HepG2 (cell line): ENCODE data around the gene TST. TPM values are rescaled to one million over a fixed set of nuclear protein-coding genes. Genes with fewer than 3 reads are reported as not detected.

Experiments
- ATM ChIP-seq: fragments of 450-650 bp; IDR thresholded peaks from 2 replicates; pipeline ENCODE4 v1.7.1; 2017; ENCODE audit warnings: mild to moderate bottlenecking, borderline replicate concordance
- CREB1 ChIP-seq, 2 experiments: fragments of 450-650 bp in 1 of 2; IDR thresholded peaks; 2 replicates each; pipeline ENCODE4 v1.6.1; 2016 to 2017; ENCODE audit warnings: control low read depth in 1 of 2, mild to moderate bottlenecking in 1 of 2, missing compliant biosample characterization in 1 of 2, missing genetic modification characterization in 1 of 2
- ETV5 ChIP-seq: IDR thresholded peaks from 2 replicates; pipeline ENCODE4 v1.6.1; 2018; ENCODE audit warnings: missing biosample characterization, missing genetic modification reagents, inconsistent platforms, borderline replicate concordance
- NR2F6 ChIP-seq, 2 experiments: IDR thresholded peaks; 2 replicates each; pipeline ENCODE4 v1.6.1; 2016; ENCODE audit warnings: antibody characterized with exemption in 1 of 2, mild to moderate bottlenecking in 1 of 2
- POLR2AphosphoS2 ChIP-seq: IDR thresholded peaks from 2 replicates; pipeline ENCODE4 v1.6.1; 2011; ENCODE audit warnings: low read depth, low read length, improper control_type of control experiment
- RBM22 ChIP-seq: fragments of 200-400 bp; formaldehyde crosslinking; optimal IDR thresholded peaks from 2 replicates; pipeline ENCODE3; 2017; ENCODE audit warnings: mild to moderate bottlenecking, low read length, moderate library complexity
- RFX1 ChIP-seq: fragments of 450-650 bp; IDR thresholded peaks from 2 replicates; pipeline ENCODE4 v1.6.1; 2017
- THAP9 ChIP-seq: sonication (generic); formaldehyde crosslinking; IDR thresholded peaks from 2 replicates; pipeline ENCODE4; 2020; ENCODE audit warnings: missing genetic modification reagents, mild to moderate bottlenecking, borderline replicate concordance
- TMF1 ChIP-seq: sonication (generic); formaldehyde crosslinking; IDR thresholded peaks from 2 replicates; pipeline ENCODE4 v1.8.1; 2022; ENCODE audit warnings: low read depth, missing genetic modification reagents
- TSC22D2 ChIP-seq: sonication (generic); formaldehyde crosslinking; IDR thresholded peaks from 2 replicates; pipeline ENCODE4 v1.5.1; 2020; ENCODE audit warnings: missing genetic modification reagents, mild to moderate bottlenecking, borderline replicate concordance
- ZFP82 ChIP-seq: sonication (generic); formaldehyde crosslinking; IDR thresholded peaks from 2 replicates; pipeline ENCODE4 v1.5.1; 2020; ENCODE audit warnings: mild to moderate bottlenecking, missing genetic modification reagents, borderline replicate concordance
- ZMYM2 ChIP-seq: sonication (generic); formaldehyde crosslinking; IDR thresholded peaks from 2 replicates; pipeline ENCODE4 v1.8.0; 2022; ENCODE audit warnings: mild to moderate bottlenecking, missing genetic modification reagents
- ZNF101 ChIP-seq: sonication (generic); formaldehyde crosslinking; IDR thresholded peaks from 2 replicates; pipeline ENCODE4 v1.4.0; 2020; ENCODE audit warnings: mild to moderate bottlenecking, low read depth, missing genetic modification reagents, borderline replicate concordance
- ZNF468 ChIP-seq: sonication (generic); formaldehyde crosslinking; IDR thresholded peaks from 2 replicates; pipeline ENCODE4 v1.8.0; 2022; ENCODE audit warnings: mild to moderate bottlenecking, moderate library complexity, missing genetic modification reagents
- ZNF496 ChIP-seq: sonication (generic); formaldehyde crosslinking; IDR thresholded peaks from 2 replicates; pipeline ENCODE4 v1.8.1; 2023; ENCODE audit warnings: mild to moderate bottlenecking, moderate library complexity, missing genetic modification reagents; ENCODE audit not compliant: insufficient replicate concordance
- ZNF564 ChIP-seq: sonication (generic); formaldehyde crosslinking; IDR thresholded peaks from 2 replicates; pipeline ENCODE4 v1.8.1; 2023; ENCODE audit warnings: mild to moderate bottlenecking, missing genetic modification reagents
- ZNF747 ChIP-seq: sonication (generic); formaldehyde crosslinking; IDR thresholded peaks from 2 replicates; pipeline ENCODE4 v1.8.1; 2023; ENCODE audit warnings: missing genetic modification reagents, mild to moderate bottlenecking, borderline replicate concordance
- ZSCAN22 ChIP-seq: sonication (generic); formaldehyde crosslinking; IDR thresholded peaks from 2 replicates; pipeline ENCODE4 v1.4.0; 2020; ENCODE audit warnings: mild to moderate bottlenecking, missing genetic modification reagents
- polyA plus RNA-seq, 8 experiments: library from polyadenylated mRNA; depleted of rRNA in 3 of 8; stranded (reverse) in 7 of 8; unstranded in 1 of 8; fragments of >200 nt; fragmentation: Illumina TruSeq in 4 of 8; extraction: Trizol in 4 of 8; gene quantifications; 2 replicates each; pipeline versions ENCODE4 v1.2.1 to v1.2.3, GENCODE V29; 2011 to 2016; ENCODE audit warnings: low read depth in 4 of 8, missing spikeins in 1 of 8, mixed read lengths in 1 of 8; ENCODE audit not compliant: insufficient read depth in 1 of 8
- total RNA-seq, 5 experiments: library from RNA; depleted of rRNA; stranded (reverse); fragments of >200 nt; fragmentation: Illumina TruSeq; extraction: Trizol; gene quantifications; 2 replicates each; pipeline ENCODE4 v1.2.3, GENCODE V29; 2016; ENCODE audit warnings: low read depth in 1 of 5
- TF ChIP-seq, protein P1 (sequence below): sonication (generic); formaldehyde crosslinking; IDR thresholded peaks from 2 replicates; pipeline ENCODE4 v1.5.0; 2020; ENCODE audit warnings: mild to moderate bottlenecking, missing genetic modification reagents, borderline replicate concordance
- TF ChIP-seq, protein P2 (sequence below): sonication (generic); formaldehyde crosslinking; IDR thresholded peaks from 2 replicates; pipeline ENCODE4 v1.8.0; 2022; ENCODE audit warnings: mild to moderate bottlenecking, missing genetic modification reagents, moderate library complexity

Gene TST
- total and polyA plus RNA-seq, 2 of the 13 experiments (the other 11 are each of a cell fraction or from before 2014, with no cell fraction given) = 44.6 to 63.6 TPM

GRCh38 chr22:37032535-37033460 lies 13.6 kb upstream of the TST start (continued):
- TF ChIP-seq ETV5 (CRISPR knock-in tag) (peak; percentile 100), ZNF496 (CRISPR knock-in tag) (no peak), POLR2AphosphoS2 (no peak), ZNF468 (CRISPR knock-in tag) (no peak), ATM (no peak), RFX1 (no peak), ZFP82 (CRISPR knock-in tag) (peak; percentile 71), ZMYM2 (CRISPR knock-in tag) (peak; percentile 100), ZSCAN22 (CRISPR knock-in tag) (no peak), ZNF101 (no peak), THAP9 (CRISPR knock-in tag) (peak; percentile 48; the same call in 1 of the 2 replicates), ZNF564 (no peak), TSC22D2 (CRISPR knock-in tag) (0 out of 2 replicates have a peak, but pooled peaks have one; percentile 37), NR2F6 (IDR thresholded peaks at IDR 0.05) (peak; percentile 96), NR2F6 (CRISPR knock-in tag; IDR thresholded peaks at IDR 0.05) (peak; percentile 95), RBM22 (peak; percentile 0), CREB1 (IDR thresholded peaks at IDR 0.05) (0 out of 2 replicates have a peak, but pooled peaks have one; percentile 16), CREB1 (CRISPR knock-in tag; IDR thresholded peaks at IDR 0.05) (peak; percentile 84), ZNF747 (CRISPR knock-in tag) (peak; percentile 94), TMF1 (CRISPR knock-in tag) (peak; percentile 40; the same call in 1 of the 2 replicates)
- TF ChIP-seq, protein P1, sequence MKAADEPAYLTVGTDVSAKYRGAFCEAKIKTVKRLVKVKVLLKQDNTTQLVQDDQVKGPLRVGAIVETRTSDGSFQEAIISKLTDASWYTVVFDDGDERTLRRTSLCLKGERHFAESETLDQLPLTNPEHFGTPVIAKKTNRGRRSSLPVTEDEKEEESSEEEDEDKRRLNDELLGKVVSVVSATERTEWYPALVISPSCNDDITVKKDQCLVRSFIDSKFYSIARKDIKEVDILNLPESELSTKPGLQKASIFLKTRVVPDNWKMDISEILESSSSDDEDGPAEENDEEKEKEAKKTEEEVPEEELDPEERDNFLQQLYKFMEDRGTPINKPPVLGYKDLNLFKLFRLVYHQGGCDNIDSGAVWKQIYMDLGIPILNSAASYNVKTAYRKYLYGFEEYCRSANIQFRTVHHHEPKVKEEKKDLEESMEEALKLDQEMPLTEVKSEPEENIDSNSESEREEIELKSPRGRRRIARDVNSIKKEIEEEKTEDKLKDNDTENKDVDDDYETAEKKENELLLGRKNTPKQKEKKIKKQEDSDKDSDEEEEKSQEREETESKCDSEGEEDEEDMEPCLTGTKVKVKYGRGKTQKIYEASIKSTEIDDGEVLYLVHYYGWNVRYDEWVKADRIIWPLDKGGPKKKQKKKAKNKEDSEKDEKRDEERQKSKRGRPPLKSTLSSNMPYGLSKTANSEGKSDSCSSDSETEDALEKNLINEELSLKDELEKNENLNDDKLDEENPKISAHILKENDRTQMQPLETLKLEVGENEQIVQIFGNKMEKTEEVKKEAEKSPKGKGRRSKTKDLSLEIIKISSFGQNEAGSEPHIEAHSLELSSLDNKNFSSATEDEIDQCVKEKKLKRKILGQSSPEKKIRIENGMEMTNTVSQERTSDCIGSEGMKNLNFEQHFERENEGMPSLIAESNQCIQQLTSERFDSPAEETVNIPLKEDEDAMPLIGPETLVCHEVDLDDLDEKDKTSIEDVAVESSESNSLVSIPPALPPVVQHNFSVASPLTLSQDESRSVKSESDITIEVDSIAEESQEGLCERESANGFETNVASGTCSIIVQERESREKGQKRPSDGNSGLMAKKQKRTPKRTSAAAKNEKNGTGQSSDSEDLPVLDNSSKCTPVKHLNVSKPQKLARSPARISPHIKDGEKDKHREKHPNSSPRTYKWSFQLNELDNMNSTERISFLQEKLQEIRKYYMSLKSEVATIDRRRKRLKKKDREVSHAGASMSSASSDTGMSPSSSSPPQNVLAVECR (CRISPR knock-in tag) = peak; percentile 79; the same call in 1 of the 2 replicates
- TF ChIP-seq, protein P2, sequence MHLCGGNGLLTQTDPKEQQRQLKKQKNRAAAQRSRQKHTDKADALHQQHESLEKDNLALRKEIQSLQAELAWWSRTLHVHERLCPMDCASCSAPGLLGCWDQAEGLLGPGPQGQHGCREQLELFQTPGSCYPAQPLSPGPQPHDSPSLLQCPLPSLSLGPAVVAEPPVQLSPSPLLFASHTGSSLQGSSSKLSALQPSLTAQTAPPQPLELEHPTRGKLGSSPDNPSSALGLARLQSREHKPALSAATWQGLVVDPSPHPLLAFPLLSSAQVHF = peak; percentile 76; the same call in 1 of the 2 replicates
